H1 (cell line): ENCODE measurements around the gene FOXC1. TPM values are rescaled to one million over a fixed set of nuclear protein-coding genes. Genes with fewer than 3 reads are reported as not detected.

Experiments
- ASH2L ChIP-seq: fragments of 200-600, 300-600 bp; sonication (generic); IDR thresholded peaks from one replicate; pipeline ENCODE4 v1.7.1; 2017; ENCODE audit warnings: low read length
- BRCA1 ChIP-seq: IDR thresholded peaks from 2 replicates; pipeline ENCODE4 v1.6.1; 2012; ENCODE audit warnings: low read depth, low read length, improper control_type of control experiment
- FOSL1 ChIP-seq: IDR thresholded peaks from 2 replicates; pipeline ENCODE4 v1.6.1; 2011; ENCODE audit warnings: mild to moderate bottlenecking, low read depth, low read length, moderate library complexity; ENCODE audit not compliant: insufficient read depth
- GABPA ChIP-seq: IDR thresholded peaks from 2 replicates; pipeline ENCODE4 v1.6.1; 2011; ENCODE audit warnings: mild to moderate bottlenecking, low read length, moderate library complexity, borderline replicate concordance; ENCODE audit not compliant: insufficient read depth
- NRF1 ChIP-seq: IDR thresholded peaks from 2 replicates; pipeline ENCODE4 v1.6.1; 2011; ENCODE audit warnings: mild to moderate bottlenecking, low read depth, low read length, improper control_type of control experiment
- RAD21 ChIP-seq, 2 experiments: IDR thresholded peaks in 1 of 2; conservative IDR thresholded peaks in 1 of 2; 2 replicates each; pipeline ENCODE4 v1.6.1; 2011; ENCODE audit warnings: low read depth in 2 of 2, low read length in 2 of 2, improper control_type of control experiment in 1 of 2, inconsistent platforms in 1 of 2, mild to moderate bottlenecking in 1 of 2, moderate library complexity in 1 of 2
- SP1 ChIP-seq: IDR thresholded peaks from 2 replicates; pipeline ENCODE4 v1.6.1; 2011; ENCODE audit warnings: low read depth, low read length
- YY1 ChIP-seq: IDR thresholded peaks from 2 replicates; pipeline ENCODE4 v1.6.1; 2011; ENCODE audit warnings: low read depth, mild to moderate bottlenecking, low read length
- polyA plus RNA-seq, 7 experiments: library from polyadenylated mRNA; depleted of rRNA in 3 of 7; stranded (reverse) in 5 of 7; unstranded in 2 of 7; fragments of >200 nt in 5 of 7; fragments of 200-250 nt in 2 of 7; gene quantifications; 1 replicate in 5 of 7; 2 replicates in 1 of 7; 4 replicates in 1 of 7; pipeline versions ENCODE4 v1.2.1 to v1.2.3, GENCODE V29; 2011 to 2013; ENCODE audit warnings: missing spikeins in 2 of 7, mixed read lengths in 2 of 7
- total RNA-seq: library from RNA; stranded (reverse); fragmentation: NEBNext Ultra II Directional; extraction: Animal tissue kit (Norgen Biotek cat#: 25700); gene quantifications from 2 replicates; pipeline ENCODE4 v1.2.1, GENCODE V29; 2021
- TF ChIP-seq, protein P1 (sequence below): IDR thresholded peaks from 2 replicates; pipeline ENCODE4 v1.6.1; 2011; ENCODE audit warnings: low read length, improper control_type of control experiment

The FOXC1 gene
- total and polyA plus RNA-seq, 2 of the 8 experiments (the other 6 are each of a cell fraction or from before 2014, with no cell fraction given): 0.22 TPM; not detected in 1

DNA sequence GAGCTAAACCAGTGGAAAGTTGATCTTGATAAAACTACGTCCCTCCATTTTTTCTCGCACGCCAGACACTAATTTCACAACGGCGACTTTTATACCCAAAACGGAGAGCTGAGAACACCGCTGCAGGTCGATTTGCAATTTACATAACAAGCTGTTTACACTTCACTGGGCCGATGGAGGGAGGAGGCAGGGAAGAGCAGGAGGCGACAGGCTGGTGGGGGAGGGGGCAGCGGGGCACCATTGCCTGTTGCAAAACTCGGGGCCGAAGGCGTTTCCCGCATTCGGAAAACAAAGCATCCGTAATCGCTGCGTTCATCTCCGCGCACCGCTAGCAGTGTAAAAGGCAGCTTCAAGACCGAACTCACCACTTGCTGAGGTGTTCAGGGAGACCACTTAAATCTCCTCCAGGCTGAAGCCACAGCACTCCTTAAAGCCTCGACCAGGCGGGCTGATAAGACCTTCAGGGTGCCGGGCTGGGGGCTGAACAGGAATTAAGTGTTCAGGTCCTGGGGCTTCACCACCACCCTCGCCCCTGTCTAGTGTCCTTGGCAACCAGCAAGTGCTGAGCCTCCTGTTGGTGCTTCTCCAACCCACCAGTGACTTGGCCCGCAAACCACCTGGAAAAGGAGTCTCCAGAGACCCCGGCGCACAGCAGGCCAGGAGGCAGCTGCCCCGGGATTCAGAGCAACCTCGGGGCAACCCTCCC lies 2.0 kb upstream of the FOXC1 start (continued):
- TF ChIP-seq, protein P1, sequence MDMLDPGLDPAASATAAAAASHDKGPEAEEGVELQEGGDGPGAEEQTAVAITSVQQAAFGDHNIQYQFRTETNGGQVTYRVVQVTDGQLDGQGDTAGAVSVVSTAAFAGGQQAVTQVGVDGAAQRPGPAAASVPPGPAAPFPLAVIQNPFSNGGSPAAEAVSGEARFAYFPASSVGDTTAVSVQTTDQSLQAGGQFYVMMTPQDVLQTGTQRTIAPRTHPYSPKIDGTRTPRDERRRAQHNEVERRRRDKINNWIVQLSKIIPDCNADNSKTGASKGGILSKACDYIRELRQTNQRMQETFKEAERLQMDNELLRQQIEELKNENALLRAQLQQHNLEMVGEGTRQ: no peak
- TF ChIP-seq YY1 (peak; percentile 74), BRCA1 (no peak), NRF1 (no peak), RAD21 (IDR thresholded peaks at IDR 0.05 in 1 of 2, conservative IDR thresholded peaks at IDR 0.05 in 1 of 2; ENCODE audit: low read depth in 2 of 2, low read length in 2 of 2) (no peak; a peak in 1 of 4 replicates), FOSL1 (no peak), GABPA (no peak), SP1 (peak; percentile 75; the same call in 1 of the 2 replicates), ASH2L (peak; percentile 52)
